ENCODE measurements around the gene LTB4R2.

Gene LTB4R2

GRCh38 chr14:24356208-24356607 lies 46.3 kb downstream of the LTB4R2 start:
- Histone ChIP-seq H3K4me3 (ENCODE audit: low read length) (no peak overlapping the region), H3K4me1 (ENCODE audit: insufficient read depth, low read length) (no peaks in the 10 kb centered on the region), H3K27ac (ENCODE audit: low read length) (no peak overlapping the region), H3K9me3 (ENCODE audit: insufficient read depth, low read depth, low read length) (no peaks in the 10 kb centered on the region), H3K27me3 (ENCODE audit: insufficient read depth, low read length) (peaks cover 72% of the 10 kb centered on the region), H3K36me3 (ENCODE audit: insufficient read depth, low read depth, low read length) (no peaks in the 10 kb centered on the region), H3K9ac (ENCODE audit: low read depth, low read length) (no peak overlapping the region)

- Histone ChIP-seq H3K4me1 (ENCODE audit: insufficient read depth, low read length) (peaks cover 3% of the 10 kb centered on the region; the same call in 1 of the 2 replicates), H3K36me3 (ENCODE audit: insufficient read depth, low read depth, low read length) (no peaks in the 10 kb centered on the region), H3K9me3 (ENCODE audit: insufficient read depth, low read depth, low read length) (no peaks in the 10 kb centered on the region), H3K4me3 (ENCODE audit: low read length) (no peak overlapping the region), H3K27me3 (ENCODE audit: insufficient read depth, low read length) (peaks cover 68% of the 10 kb centered on the region), H3K9ac (ENCODE audit: low read depth, low read length) (no peak overlapping the region), H3K27ac (ENCODE audit: low read length) (no peak overlapping the region)
These were observed 50.3 kb downstream of the LTB4R2 start for GRCh38 chr14:24360281-24360680.

GRCh38 chr14:24361326-24361725 lies 51.4 kb downstream of the LTB4R2 start:
- H3K27ac ChIP-seq (ENCODE audit: low read length) = no peak overlapping the region
- H3K36me3 ChIP-seq (ENCODE audit: insufficient read depth, low read depth, low read length) = no peaks in the 10 kb centered on the region
- no peak overlapping the region for H3K9ac ChIP-seq (ENCODE audit: low read depth, low read length)
- peaks cover 8% of the 10 kb centered on the region; the same call in 1 of the 2 replicates for H3K4me1 ChIP-seq (ENCODE audit: insufficient read depth, low read length)
- peaks cover 70% of the 10 kb centered on the region for H3K27me3 ChIP-seq (ENCODE audit: insufficient read depth, low read length)
- H3K9me3 ChIP-seq (ENCODE audit: insufficient read depth, low read depth, low read length) = no peaks in the 10 kb centered on the region
- H3K4me3 ChIP-seq (ENCODE audit: low read length) = no peak overlapping the region
